HG02610 (cell line): Measurements from ENCODE around the gene CCDC185.
"Not testable (repeated sequence)": the region's sequence is repeated elsewhere in the genome, so short reads cannot be mapped to it uniquely, and the experiment has no call there.

Source experiments
- ATAC-seq: cut with Tn5 transposase; IDR thresholded peaks from one replicate; pipeline ENCODE4 v1.9.1; 2021; ENCODE audit warnings: mild to moderate bottlenecking, moderate library complexity; ENCODE audit not compliant: unreplicated experiment

Gene CCDC185

GRCh38 chr1:223394242-223394641, 1.0 kb downstream of the CCDC185 start:
- no peak for ATAC-seq

- ATAC-seq, result no peak
Measured at GRCh38 chr1:223394706-223395105, 1.5 kb downstream of the CCDC185 start.

GRCh38 chr1:223399393-223399792, 6.2 kb downstream of the CCDC185 start:
- ATAC-seq, result not testable (repeated sequence)

- ATAC-seq, result no peak
Measured at GRCh38 chr1:223401873-223402789, 8.9 kb downstream of the CCDC185 start.

- no peak for ATAC-seq
Measured at GRCh38 chr1:223402790-223403142, 9.6 kb downstream of the CCDC185 start.

GRCh38 chr1:223403184-223403815, 10.1 kb downstream of the CCDC185 start:
- ATAC-seq, result no peak

- no peak for ATAC-seq
Measured at GRCh38 chr1:223405507-223405906, 12.3 kb downstream of the CCDC185 start.

- ATAC-seq, result no peak
Measured at GRCh38 chr1:223410036-223410435, 16.8 kb downstream of the CCDC185 start.

GRCh38 chr1:223411309-223411708, 18.1 kb downstream of the CCDC185 start:
- no peak for ATAC-seq

- no peak for ATAC-seq
Measured at GRCh38 chr1:223411710-223412109, 18.5 kb downstream of the CCDC185 start.

GRCh38 chr1:223413216-223413615, 20.0 kb downstream of the CCDC185 start:
- ATAC-seq, result no peak

GRCh38 chr1:223417444-223417843, 24.2 kb downstream of the CCDC185 start:
- ATAC-seq, result no peak

GRCh38 chr1:223417903-223418663, 24.9 kb downstream of the CCDC185 start:
- ATAC-seq, result no peak

GRCh38 chr1:223419115-223419514, 25.9 kb downstream of the CCDC185 start:
- no peak for ATAC-seq

GRCh38 chr1:223419561-223419960, 26.3 kb downstream of the CCDC185 start:
- no peak for ATAC-seq

GRCh38 chr1:223421025-223421424, 27.8 kb downstream of the CCDC185 start:
- no peak for ATAC-seq

- ATAC-seq, result no peak
Measured at GRCh38 chr1:223421676-223422075, 28.5 kb downstream of the CCDC185 start.

- no peak for ATAC-seq
Measured at GRCh38 chr1:223422911-223423310, 29.7 kb downstream of the CCDC185 start.

GRCh38 chr1:223423641-223424233, 30.5 kb downstream of the CCDC185 start:
- no peak for ATAC-seq

- ATAC-seq, result no peak
Measured at GRCh38 chr1:223425550-223425949, 32.3 kb downstream of the CCDC185 start.

GRCh38 chr1:223426936-223427335, 33.7 kb downstream of the CCDC185 start:
- ATAC-seq, result no peak
